Left hindlimb (tissue), 1 donor: ENCODE data around the gene TUSC2.

Source experiments
- DNase-seq: peaks from one replicate; pipeline ENCODE4 v3.0.0-alpha.2; 2018

Gene TUSC2

DNA sequence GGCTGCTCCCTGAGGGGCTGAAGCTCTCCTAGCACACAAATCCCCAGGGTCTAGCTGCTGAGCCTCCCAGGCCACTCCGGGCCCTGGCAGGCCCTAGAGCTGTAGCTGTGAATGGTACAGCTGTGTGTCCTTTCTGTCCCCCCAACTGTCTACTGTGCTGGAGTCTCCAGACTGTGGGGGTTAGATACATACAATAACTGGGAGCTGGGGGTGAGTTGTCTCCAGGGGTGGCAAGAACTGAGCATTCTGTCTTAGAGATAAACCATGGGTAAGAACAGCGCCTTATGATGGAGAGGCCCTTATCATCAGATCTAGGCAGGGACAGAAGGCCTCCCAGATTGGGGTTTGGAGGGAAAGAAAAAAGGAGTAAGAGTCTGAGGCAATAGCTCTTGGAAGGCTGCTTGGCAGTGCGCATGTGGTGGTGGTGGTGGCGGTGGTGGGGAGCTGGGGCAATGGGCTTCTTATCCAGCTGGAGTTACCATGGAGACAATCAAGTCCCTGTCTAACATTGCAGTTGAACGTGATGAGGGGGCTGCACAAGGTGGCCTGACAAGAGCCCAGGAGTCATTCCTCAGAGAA lies 26.3 kb upstream of the TUSC2 start:
- DNase-seq: no peak

DNA sequence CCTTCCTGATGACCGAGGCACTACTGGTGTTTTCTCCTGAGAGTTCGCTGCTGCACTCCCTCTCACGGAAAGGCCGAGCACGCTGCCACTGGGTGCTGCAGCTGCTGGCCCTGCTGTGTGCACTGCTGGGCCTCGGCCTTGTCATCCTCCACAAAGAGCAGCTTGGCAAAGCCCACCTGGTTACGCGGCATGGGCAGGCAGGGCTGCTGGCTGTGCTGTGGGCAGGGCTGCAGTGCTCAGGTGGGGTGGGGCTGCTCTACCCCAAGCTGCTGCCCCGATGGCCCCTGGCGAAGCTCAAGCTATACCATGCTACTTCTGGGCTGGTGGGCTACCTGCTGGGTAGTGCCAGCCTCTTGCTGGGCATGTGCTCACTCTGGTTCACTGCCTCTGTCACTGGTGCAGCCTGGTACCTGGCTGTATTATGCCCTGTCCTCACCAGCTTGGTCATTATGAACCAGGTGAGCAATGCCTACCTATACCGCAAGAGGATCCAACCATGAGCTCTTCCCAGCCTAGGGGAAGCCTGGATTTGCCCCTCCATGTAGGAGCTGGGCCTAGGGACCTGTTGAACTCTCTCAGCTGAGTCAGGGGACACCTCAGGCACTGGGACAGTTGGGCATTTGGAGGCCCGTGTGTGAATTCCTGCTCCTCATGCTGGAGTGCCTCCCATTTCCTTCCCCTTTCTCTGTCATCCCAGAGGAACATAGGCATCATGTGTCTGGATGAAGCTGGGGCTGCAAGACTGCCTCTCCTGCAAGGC lies 25.4 kb upstream of the TUSC2 start:
- DNase-seq: no peak

DNA sequence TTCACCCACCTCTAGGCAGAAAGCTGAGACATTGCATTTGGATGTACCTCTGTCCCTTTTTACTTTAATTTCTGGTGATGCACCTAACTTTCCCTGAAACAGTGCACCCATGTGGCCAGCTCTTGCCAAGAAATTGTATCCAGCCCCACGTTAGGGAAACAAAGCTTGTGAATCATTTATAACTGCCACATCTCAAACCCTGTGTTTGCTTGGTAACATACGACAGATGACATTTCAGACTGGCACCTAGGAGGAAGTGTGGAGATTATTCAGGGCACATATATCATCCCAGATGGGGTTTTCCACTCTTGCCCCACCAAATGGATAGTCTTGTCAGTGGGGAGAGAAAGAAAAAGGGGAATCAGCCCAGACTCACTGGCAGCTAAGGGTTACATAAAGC lies 24.8 kb upstream of the TUSC2 start:
- no peak for DNase-seq

DNA sequence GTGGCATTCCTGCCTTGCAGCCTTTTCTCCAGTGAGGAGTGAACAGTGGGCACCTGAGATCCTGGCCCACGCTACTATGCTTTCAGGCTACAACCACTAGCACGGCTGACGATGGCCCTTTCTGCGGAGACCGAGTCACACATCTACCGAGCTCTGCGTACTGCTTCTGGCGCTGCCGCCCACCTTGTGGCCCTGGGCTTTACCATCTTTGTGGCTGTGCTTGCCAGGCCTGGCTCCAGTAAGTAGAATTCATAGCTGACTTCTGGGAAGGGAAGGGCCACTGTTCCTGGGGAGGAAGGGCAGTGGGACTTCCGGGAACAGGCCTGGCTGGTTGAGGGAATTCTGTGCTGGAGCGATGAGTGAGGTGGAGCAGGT lies 23.3 kb upstream of the TUSC2 start:
- no peak for DNase-seq

DNA sequence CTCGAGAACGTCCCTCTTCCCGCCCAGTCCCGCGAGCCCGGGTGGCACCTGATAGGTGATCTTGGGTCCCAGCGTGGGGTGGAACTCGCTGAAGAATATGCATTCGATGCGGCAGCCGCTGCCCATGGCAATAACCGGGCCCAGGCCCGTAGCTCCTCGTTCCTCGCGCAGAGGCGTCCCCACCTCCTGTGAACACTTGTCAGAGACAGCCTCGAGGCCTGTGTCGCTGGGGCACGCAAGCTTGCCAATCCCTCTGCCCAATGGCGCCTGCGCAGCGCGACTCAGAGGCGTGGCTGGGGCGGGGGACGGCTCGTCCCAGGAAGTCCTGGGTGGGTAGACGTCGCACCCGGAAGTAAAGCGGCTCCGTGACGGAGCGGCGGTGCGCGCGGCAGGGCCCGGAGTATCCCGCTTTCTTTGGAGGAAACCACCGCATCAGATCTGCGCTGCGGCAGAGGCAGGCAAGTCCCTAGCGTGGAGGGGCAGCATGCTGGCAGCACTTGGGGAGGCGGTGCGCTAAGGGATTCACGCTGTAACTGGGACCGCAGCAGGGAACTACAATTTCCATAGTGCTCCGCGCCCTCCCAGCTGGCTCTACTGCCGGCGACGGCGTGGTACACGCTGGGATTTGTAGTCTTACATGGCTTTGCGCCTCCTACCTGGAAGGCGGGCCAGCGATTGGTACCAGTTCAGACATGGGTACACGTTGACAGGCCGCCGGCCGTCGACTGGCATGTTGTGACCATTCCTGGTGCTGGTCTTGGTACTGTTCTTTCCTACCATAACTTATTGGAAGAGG lies 22.7 kb upstream of the TUSC2 start, which contains the start of the genes CYB561D2 and NPRL2:
TSS of gene CYB561D2 (plus strand) at position 336 of the 796 bp plus-strand sequence. CDS start 572 bp downstream, outside the sequence.
TSS of gene NPRL2 (minus strand) at position 249 of the 796 bp plus-strand sequence. CDS start at position 126, 123 bp downstream.
- DNase-seq: peak; percentile 96

DNA sequence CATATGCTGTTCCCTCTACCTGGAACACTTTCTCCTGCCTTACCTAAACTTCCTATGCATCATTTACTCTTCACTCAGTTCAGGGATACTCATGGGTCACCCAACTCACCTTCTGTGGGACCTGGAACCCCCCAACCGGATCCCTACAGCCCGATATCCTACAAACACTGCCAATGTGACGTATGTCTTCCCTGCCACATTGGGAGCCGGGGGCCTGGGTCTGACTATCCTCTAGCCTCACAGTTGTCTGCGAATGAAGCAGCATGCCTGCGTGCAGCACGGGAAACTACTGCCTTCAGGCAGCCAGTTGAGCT lies 22.1 kb upstream of the TUSC2 start:
- no peak for DNase-seq

DNA sequence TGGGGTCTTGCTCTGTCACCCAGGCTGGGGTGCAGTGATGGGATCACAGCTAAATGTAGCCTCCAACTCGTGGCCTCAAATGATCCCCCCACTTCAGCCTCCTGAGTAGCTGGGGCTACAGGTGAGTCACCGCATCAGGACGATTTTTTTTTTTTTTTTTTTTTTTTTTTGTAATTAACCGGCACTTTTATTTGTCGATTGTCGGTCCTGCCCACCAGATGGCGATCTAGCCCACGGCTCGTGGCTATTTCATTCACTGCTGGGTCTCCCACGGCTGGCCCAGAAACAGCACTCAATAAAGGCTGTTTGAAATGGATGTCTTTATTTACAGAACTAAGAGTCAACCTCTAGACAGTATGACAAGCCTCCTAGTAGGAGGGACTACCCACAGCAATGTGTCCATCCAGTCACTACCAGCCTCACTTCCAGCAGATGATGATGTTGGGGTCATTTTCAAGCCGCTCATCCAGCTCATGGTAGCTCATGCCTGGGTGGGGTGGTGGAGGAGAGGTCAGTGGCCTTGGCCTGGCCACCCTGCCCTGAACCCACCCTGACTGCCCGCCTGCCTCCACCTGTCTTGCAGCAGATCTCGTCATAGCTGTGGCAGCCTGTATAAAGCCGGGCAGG lies 19.3 kb upstream of the TUSC2 start:
- DNase-seq: peak; percentile 75

DNA sequence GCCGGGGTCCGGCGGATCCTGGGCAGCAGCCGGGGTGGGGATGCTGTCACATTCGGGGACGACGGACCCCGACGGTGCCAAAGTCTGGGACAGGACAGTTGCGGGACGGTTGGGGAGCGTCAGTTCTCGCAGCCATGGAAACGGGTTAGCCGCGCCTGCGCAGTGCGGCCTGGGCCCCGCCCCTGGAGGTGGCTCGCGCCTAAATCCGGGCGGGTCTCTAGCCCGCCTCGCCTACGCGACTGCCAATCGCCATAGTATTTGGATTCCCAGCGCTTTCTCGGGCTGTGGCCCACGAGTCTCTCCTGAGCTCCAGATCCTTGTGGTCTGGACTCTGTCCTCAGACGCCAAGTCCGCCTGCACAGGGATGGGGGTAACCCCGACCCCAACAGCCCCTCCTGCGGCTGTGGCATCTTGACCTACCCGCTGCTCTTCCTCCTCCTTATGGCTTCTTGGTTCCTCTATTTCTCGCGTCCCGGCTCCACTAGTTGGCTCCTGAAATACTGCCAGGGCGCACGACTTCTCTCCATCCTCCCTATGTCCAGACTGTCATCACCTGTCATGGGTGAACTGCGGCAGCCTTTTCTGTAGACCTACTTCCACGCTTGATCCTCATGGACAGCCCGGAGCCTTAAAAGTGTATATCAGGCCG lies 17.7 kb upstream of the TUSC2 start, which contains the start of gene ZMYND10:
TSS of gene ZMYND10 (minus strand) at position 147 of the 649 bp plus-strand sequence. CDS start 153 bp downstream, outside the sequence.
- peak; percentile 76 for DNase-seq

DNA sequence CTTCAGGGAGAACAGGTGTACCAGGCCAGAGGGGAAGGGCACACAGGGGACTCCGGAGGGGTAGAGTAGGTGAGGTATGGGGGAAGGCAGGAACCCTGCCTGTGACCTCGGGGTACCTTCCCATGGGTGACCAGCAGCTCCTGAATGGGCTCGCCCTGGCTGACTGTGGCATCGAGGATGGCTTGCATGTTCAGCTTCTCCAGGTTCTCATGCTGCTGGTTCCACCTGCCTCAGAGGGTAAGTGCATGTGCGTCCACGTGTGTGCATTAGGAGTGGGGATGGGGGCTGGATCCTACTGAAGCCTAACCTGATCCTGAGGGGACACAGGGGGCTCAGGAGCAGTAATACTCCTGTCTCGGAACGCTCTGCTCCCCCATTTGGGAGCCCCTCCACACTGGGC lies 17.0 kb upstream of the TUSC2 start:
- DNase-seq: no peak

DNA sequence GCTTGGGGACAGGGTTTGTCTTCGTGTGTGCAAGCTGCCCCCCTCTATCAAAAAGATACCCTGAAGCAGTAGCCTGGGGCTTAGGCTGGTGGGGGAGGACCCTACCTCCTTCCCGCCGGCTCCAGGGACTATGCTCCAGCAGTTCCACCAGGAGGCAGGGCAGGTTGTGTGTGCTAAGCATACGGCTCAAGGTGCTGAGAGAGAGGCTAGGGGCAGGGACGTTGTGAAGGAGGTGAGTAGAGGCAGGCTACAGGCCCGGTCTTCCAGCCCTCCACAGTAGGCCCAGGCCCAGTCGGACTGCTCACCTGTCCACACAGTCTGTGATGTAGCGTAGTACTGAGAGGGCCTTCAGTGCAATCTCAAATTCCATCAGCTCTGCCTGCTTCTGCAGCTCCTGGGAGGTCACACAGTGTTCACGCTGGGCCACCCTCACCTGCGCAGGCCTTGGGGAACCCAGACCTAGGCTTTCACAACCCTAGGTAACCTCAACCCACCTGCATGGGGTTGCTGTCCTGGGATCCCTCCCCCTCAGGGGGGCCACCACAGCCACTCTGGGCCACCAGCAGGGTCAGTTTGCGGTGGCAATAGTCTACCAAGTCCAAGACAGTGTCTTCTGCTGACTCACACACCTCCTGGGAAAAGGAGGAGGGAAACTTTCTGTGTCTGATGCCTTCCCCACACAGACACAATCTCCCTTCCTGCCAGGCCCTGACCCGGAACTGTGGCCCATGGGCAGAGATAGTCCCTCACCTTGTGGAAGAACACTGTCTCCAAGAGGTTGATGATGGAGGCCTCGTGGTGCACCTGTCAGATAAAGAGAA lies 15.0 kb upstream of the TUSC2 start:
- DNase-seq: no peak

DNA sequence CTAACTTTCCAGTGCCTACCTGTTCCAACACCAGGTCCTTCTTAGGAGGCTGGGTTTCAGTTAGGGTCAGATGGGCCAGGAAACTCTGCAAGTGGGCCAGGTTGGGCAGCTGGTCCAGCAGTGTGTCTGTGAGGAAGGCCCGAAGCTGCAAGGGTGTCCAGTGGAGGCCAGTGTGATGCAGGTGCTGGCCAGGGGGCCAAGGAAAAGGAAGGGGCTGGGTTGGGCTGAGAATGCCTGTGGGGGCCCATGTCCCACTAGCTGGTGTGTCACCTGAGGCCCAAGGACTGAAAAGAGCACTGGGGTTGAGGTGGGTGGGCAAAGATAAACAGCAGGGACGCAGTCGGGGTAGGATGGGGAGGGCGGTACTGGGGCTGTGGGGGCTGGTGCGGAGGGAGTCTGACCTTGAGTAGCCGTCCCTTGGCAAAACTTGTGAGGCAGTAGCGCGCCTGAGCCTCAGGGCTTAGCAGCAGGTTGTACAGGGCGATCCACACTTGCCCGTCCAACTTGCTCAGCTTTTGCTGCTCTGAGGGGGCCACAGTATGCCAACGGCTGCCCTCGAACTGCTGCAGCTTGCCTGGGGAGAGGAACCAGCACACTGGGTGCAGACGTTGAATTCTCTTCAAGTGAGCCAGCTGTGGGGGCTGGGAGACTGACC lies 14.1 kb upstream of the TUSC2 start:
- DNase-seq: no peak

DNA sequence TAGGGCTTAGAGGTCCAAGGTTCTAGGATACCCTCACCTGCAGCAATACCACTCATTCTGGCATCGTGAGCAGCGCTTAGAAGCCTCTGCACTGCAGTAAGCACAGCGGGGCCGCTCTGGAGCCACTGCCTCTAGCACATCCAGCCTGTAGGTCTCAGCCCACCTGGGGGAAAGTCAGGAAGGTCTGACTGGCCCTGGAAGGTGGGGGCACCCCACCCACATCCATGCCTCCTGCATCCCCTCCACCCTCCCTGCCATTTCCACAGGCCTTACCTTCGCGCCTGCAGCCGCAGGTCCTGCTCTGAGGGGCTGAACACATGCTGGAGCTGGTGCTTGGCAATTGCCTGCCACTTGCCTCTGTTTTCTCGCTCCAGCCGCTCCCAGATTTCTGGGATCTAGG lies 13.5 kb upstream of the TUSC2 start:
- DNase-seq: no peak

DNA sequence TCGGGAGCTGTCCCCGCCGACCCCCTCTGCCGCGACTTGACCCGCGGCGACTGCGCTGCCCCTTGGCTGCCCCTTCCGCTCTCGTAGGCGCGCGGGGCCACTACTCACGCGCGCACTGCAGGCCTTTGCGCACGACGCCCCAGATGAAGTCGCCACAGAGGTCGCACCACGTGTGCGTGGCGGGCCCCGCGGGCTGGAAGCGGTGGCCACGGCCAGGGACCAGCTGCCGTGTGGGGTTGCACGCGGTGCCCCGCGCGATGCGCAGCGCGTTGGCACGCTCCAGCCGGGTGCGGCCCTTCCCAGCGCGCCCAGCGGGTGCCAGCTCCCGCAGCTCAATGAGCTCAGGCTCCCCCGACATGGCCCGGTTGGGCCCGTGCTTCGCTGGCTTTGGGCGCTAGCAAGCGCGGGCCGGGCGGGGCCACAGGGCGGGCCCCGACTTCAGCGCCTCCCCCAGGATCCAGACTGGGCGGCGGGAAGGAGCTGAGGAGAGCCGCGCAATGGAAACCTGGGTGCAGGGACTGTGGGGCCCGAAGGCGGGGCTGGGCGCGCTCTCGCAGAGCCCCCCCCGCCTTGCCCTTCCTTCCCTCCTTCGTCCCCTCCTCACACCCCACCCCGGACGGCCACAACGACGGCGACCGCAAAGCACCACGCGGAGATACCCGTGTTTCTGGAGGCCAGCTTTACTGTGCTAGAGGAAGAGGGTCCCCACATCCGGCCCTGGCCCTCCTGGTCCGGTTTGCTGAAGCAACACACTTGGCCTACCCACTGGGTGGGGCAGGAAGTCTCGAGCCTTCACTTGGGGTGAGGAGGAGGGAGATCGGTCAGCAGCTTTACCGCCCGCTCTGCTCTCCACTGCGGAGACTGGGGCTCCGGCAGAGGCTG lies 12.7 kb upstream of the TUSC2 start, which contains the start of gene RASSF1:
TSS of gene RASSF1 (minus strand) at position 389 of the 882 bp plus-strand sequence. CDS start at position 358, 31 bp downstream.
- peak; percentile 87 for DNase-seq

DNA sequence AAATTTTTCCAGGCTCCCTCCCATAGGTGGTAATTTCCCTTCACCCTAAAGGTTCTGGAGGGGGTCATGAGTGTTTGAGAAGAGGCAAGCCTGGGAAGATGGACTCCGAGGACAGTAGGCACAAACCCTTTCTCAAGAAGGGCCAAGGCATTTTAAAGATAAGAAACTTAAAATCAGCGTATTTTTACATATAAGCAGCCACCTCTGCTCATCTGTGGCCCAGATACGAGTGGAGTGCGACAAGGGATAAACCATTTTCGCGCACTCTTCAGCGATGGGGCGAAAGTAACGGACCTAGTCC lies 12.1 kb upstream of the TUSC2 start:
- DNase-seq: no peak

DNA sequence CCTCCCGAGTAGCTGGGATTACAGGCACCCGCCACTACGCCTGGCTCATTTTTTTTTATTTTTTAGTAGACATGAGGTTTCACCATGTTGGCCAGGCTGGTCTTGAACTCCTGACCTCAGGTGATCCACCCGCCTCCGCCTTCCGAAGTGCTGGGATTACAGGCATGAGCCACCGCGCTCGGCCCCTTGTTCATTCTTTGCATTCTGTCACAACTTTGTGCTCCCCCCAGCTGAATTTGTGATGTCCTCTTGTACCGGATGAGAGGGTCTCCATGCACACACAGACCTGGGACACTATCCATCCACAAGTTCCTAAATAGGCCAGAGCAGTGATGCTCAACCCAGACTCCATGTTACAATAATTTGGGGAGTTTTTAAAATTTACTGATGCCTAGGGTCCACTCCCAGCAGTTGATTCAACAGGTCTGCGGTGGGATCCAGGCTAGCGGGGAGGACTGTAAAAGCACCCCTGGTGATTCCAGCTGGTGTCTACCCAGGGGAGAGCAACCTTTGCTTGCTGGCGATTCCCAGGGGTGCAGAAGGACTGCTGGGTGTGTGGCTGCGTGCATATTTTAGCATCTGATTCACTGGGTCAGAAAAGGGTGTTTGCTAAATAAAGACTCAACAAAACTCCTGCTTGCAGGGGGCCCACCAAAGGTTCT lies 11.6 kb upstream of the TUSC2 start:
- DNase-seq: no peak

DNA sequence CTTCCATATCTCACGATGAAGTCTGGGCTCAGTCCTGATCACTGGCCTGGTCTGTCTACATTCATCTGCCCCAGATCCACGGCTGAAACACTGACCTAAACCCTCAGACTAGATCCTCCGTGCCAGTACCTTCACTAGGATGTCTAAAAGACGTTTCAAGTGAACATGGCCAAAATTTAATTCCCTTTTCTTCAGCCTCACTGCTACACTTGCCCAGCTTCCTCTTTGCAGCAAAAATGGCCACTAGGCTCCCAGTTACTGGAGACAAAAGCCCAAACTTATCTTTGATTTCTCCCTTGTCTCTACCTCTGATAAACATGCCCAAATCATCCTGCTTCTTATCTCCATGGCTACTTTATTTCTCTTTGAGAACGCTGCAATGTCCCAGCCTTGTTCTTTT lies 10.9 kb upstream of the TUSC2 start:
- no peak for DNase-seq

DNA sequence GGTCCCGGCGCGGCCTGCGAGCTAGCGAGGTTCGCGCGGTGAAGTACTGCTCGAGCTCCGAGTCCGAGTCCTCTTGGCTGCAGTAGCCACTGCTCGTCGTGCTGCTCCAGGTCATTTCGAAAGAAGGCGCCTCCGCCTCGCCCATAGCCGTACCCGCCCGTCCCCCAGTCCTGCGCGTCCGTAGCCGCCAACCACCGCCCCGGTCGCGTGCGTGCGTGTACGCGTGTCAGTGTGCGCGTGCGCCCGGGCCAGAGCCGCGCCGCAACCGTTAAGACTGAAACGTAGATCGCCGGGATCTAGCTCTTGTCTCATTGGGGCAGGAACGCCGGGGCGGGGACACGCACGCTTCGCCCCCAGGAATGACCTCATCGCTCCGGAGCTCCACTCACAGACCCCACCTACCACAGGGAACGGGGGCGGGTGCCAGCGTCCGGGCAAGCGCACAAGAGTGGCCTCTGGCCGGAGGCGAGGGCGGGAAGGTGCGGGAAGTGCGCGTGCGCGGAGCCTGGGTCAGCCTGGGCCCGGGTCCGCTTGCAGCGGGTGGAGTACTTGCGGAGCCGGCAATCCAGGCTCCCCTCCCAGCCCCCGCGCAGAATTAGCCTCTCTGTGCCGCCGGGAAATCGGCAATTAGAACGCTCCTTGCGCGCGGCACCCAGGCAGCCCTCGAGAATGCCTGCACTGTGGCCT lies 9.3 kb upstream of the TUSC2 start:
- peak; percentile 99 for DNase-seq

DNA sequence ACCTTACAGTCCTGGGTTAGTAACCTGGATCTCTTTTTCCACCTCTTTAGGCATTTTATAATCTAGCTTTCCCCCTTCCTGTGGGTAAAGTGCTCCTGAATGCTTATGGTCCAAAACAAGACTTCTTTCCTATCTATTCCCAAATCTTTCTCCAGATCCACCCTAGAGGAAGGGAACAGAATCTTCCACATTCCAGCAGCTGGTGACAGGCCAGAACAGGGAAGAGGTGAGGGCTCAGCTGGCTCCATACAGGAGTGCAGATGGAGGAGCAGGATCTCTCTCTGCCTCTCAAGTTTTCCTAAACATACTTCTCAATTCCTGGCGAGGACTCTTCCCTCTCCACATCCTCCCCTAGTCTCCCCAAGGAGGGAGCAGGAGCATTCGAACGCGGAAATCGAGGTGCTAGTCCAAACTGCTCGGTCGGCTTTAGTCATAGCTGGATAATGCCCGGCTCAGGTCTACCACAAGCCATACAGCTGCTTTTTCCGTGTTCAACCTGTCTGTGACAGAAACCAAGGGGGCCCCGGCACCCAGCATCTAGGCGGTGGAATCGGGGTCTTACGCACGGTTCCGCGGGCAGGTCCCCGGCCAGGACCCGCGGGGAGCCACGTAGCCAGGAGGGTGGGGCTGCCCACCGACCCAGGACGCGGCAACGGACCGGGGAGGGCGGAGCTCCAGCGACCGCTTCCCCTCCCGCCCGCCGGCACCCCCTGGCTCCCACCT lies 8.6 kb upstream of the TUSC2 start:
- no peak for DNase-seq
